Caco-2 (cell line): ENCODE data around the gene MECR. TPM values are rescaled to one million over a fixed set of nuclear protein-coding genes. Genes with fewer than 3 reads are reported as not detected.

ENCODE experiments used
- BruUV-seq: library from RNA; stranded (reverse); fragments of 400-500 nt; replicated peaks from 2 replicates; lab custom pipeline; 2021; lab: Mats Ljungman, UMichigan
- CTCF ChIA-PET: fragments of 300-600 bp; sonication (Branson Sonifier 250); formaldehyde crosslinking; loops from one replicate; lab custom pipeline; 2022; ENCODE audit warnings: antibody characterized with exemption; lab: Charles Lee
- POLR2A ChIA-PET: fragments of 300-600 bp; sonication (Branson Sonifier 250); formaldehyde crosslinking; loops from one replicate; lab custom pipeline; 2022; ENCODE audit warnings: antibody characterized with exemption; lab: Charles Lee
- DNase-seq, 2 experiments: peaks; one replicate each; pipeline versions ENCODE4 v3.0.0 to v3.0.0-alpha.2; 2020 to 2022
- H3K27me3 ChIP-seq: replicated peaks from 2 replicates; pipeline ENCODE4 v1.6.0; 2011; ENCODE audit warnings: low read length; ENCODE audit not compliant: control insufficient read depth, insufficient read depth
- H3K36me3 ChIP-seq: 2 replicates; pipeline ENCODE4 v1.5.1; 2011; ENCODE audit warnings: low read length; ENCODE audit not compliant: control insufficient read depth, insufficient read depth
- H3K4me1 ChIP-seq: fragments of 250-450 bp; sonication (Bioruptor Pico); 2 replicates; pipeline ENCODE4 v1.5.1; 2020; ENCODE audit warnings: mild to moderate bottlenecking
- H3K4me3 ChIP-seq: 2 replicates; pipeline ENCODE4 v1.5.1; 2011; ENCODE audit warnings: low read depth, mild to moderate bottlenecking, control low read depth, low read length
- H3K9me3 ChIP-seq: fragments of 250-450 bp; sonication (Bioruptor Pico); 2 replicates; pipeline ENCODE4 v1.5.1; 2020; ENCODE audit warnings: mild to moderate bottlenecking, moderate library complexity
- H3K27ac Mint-ChIP-seq: one replicate; pipeline ENCODE4 v1.8.0; 2022; ENCODE audit warnings: mixed read lengths; ENCODE audit not compliant: unreplicated experiment
- H3K27me3 Mint-ChIP-seq: one replicate; pipeline ENCODE4 v1.8.0; 2022; ENCODE audit warnings: mixed read lengths; ENCODE audit not compliant: insufficient read depth, unreplicated experiment
- H3K36me3 Mint-ChIP-seq: one replicate; pipeline ENCODE4 v1.8.0; 2022; ENCODE audit warnings: mild to moderate bottlenecking, mixed read lengths; ENCODE audit not compliant: insufficient read depth, unreplicated experiment
- H3K4me1 Mint-ChIP-seq: one replicate; pipeline ENCODE4 v1.8.0; 2022; ENCODE audit warnings: low read depth, mixed read lengths; ENCODE audit not compliant: unreplicated experiment
- H3K4me3 Mint-ChIP-seq: one replicate; pipeline ENCODE4 v1.8.0; 2022; ENCODE audit warnings: mild to moderate bottlenecking, moderate library complexity, mixed read lengths; ENCODE audit not compliant: unreplicated experiment
- H3K9me3 Mint-ChIP-seq: one replicate; pipeline ENCODE4 v1.8.0; 2022; ENCODE audit warnings: mixed read lengths; ENCODE audit not compliant: unreplicated experiment
- CTCF ChIP-seq, 2 experiments: fragments of 200-600 bp in 1 of 2; IDR thresholded peaks; 1 replicate in 1 of 2; 2 replicates in 1 of 2; pipeline versions ENCODE4 v1.5.1 to v1.8.0; 2011 to 2022; ENCODE audit warnings: antibody characterized with exemption in 1 of 2, control low read depth in 1 of 2, inconsistent platforms in 1 of 2, low read depth in 1 of 2, low read length in 1 of 2, mild to moderate bottlenecking in 1 of 2, moderate library complexity in 1 of 2; ENCODE audit not compliant: insufficient read depth in 1 of 2, severe bottlenecking in 1 of 2, unreplicated experiment in 1 of 2
- intact Hi-C: fragments of 100-400 bp; cut with micrococcal nuclease; formaldehyde crosslinking; loops from one replicate; pipeline ENCODE4 v1.10.0; 2022; ENCODE audit not compliant: unreplicated experiment
- total RNA-seq: library from RNA; stranded (reverse); gene quantifications from 2 replicates; pipeline ENCODE4 v1.2.3, GENCODE V29; 2022

MECR gene
- total RNA-seq, 1 experiment from 2014 or later = 23.1 TPM

- peaks cover under 1% of the 10 kb centered on the region for H3K4me1 Mint-ChIP-seq
- H3K9me3 Mint-ChIP-seq = no peaks in the 10 kb centered on the region
- H3K4me3 Mint-ChIP-seq = no peak overlapping the region
- TF ChIP-seq CTCF (IDR thresholded peaks at IDR 0.05; ENCODE audit: insufficient read depth in 1 of 2, low read depth in 1 of 2, low read length in 1 of 2, severe bottlenecking in 1 of 2, unreplicated experiment in 1 of 2) = no peak
- BruUV-seq = no TSS peak
- DNase-seq = no peak
- Histone ChIP-seq H3K27me3 (no peaks in the 10 kb centered on the region), H3K4me1 (peaks cover 16% of the 10 kb centered on the region), H3K4me3 (no peak overlapping the region), H3K36me3 (no peaks in the 10 kb centered on the region), H3K9me3 (no peaks in the 10 kb centered on the region)
- ChIA-PET POLR2A (no interaction called here), CTCF (no interaction called here)
- H3K27ac Mint-ChIP-seq = no peak overlapping the region
- intact Hi-C loops = no loop called here
- H3K36me3 Mint-ChIP-seq = peaks cover 26% of the 10 kb centered on the region
- H3K27me3 Mint-ChIP-seq = peaks cover 11% of the 10 kb centered on the region
These were observed 3.7 kb upstream of the MECR start for GRCh38 chr1:29234471-29234870.

- H3K4me1 Mint-ChIP-seq = no peaks in the 10 kb centered on the region
- BruUV-seq = no TSS peak
- H3K27me3 Mint-ChIP-seq = peaks cover 11% of the 10 kb centered on the region
- Histone ChIP-seq H3K36me3 (no peaks in the 10 kb centered on the region), H3K4me3 (no peak overlapping the region), H3K27me3 (no peaks in the 10 kb centered on the region), H3K9me3 (no peaks in the 10 kb centered on the region), H3K4me1 (peaks cover 9% of the 10 kb centered on the region)
- peaks cover 21% of the 10 kb centered on the region for H3K36me3 Mint-ChIP-seq
- no peak for DNase-seq
- POLR2A ChIA-PET = no interaction called here
- H3K27ac Mint-ChIP-seq = peak overlapping the region; percentile 8
- no peaks in the 10 kb centered on the region for H3K9me3 Mint-ChIP-seq
- CTCF ChIA-PET = no interaction called here
- intact Hi-C loops = no loop called here
- H3K4me3 Mint-ChIP-seq = no peak overlapping the region
- TF ChIP-seq CTCF (IDR thresholded peaks at IDR 0.05; ENCODE audit: insufficient read depth in 1 of 2, low read depth in 1 of 2, low read length in 1 of 2, severe bottlenecking in 1 of 2, unreplicated experiment in 1 of 2) = no peak
These were observed 3.0 kb upstream of the MECR start for GRCh38 chr1:29233693-29234092.

GRCh38 chr1:29232387-29232786, 1.7 kb upstream of the MECR start:
- no peak overlapping the region for H3K27ac Mint-ChIP-seq
- no peaks in the 10 kb centered on the region for H3K9me3 Mint-ChIP-seq
- peaks cover 11% of the 10 kb centered on the region for H3K27me3 Mint-ChIP-seq
- BruUV-seq = no TSS peak
- H3K4me3 ChIP-seq = no peak overlapping the region
- H3K9me3 ChIP-seq = no peaks in the 10 kb centered on the region
- ChIA-PET CTCF (no interaction called here), POLR2A (no interaction called here)
- no peaks in the 10 kb centered on the region for H3K4me1 Mint-ChIP-seq
- intact Hi-C loops = no loop called here
- H3K4me3 Mint-ChIP-seq = no peak overlapping the region
- DNase-seq = no peak
- no peaks in the 10 kb centered on the region for H3K36me3 ChIP-seq
- peaks cover 17% of the 10 kb centered on the region for H3K36me3 Mint-ChIP-seq
- peaks cover 6% of the 10 kb centered on the region; the same call in 1 of the 2 replicates for H3K4me1 ChIP-seq
- TF ChIP-seq CTCF (IDR thresholded peaks at IDR 0.05; ENCODE audit: insufficient read depth in 1 of 2, low read depth in 1 of 2, low read length in 1 of 2, severe bottlenecking in 1 of 2, unreplicated experiment in 1 of 2) = no peak
- H3K27me3 ChIP-seq = no peaks in the 10 kb centered on the region
